AG09309 (cell line): Measurements from ENCODE around the gene STAMBP.
A peak's percentile ranks its signal among the peaks of the same experiment; 100 is the strongest.

Experiments
- DNase-seq: peaks from one replicate; pipeline ENCODE4 v3.0.0-alpha.2; 2010; ENCODE audit warnings: low read depth
- H3K4me3 ChIP-seq: 2 replicates; pipeline ENCODE4 v1.5.1; 2011; ENCODE audit warnings: mild to moderate bottlenecking, low read depth, low read length, moderate library complexity; ENCODE audit not compliant: control insufficient read depth
- TF ChIP-seq, protein P1 (sequence below): IDR thresholded peaks from 2 replicates; pipeline ENCODE4 v1.5.1; 2011; ENCODE audit warnings: mild to moderate bottlenecking, low read depth, low read length, inconsistent platforms; ENCODE audit not compliant: insufficient read depth, control insufficient read depth; ENCODE audit errors: missing control alignments

Gene STAMBP

DNA sequence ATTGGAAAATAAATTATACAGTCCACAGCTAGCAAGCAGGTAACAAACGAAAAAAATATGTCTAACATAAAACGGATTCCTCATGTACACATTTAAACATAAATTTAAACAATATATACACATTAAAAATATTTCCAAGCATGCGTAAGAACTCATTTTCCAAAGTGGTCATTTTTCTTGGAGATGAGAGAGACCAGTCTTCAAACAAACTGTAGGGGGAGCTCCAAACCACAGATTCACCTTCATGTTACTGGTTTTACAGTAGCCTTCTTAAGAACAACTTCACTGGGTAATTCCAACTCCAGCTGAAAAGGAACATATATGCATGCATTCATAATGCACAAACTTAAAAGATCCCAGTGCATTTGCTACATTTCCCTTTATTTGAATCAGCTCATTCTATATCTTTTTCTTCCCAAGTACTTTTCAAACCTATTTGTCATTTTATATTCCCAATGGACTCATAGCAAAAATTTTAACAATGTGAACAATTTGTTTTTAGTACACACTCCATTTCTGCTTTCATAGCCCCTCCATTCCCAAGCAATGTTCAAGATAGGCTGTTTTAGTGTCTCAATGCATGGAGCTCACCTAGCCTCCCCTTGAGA, 4.7 kb upstream of the STAMBP start:
- H3K4me3 ChIP-seq = no peak overlapping the region
- DNase-seq = peak; percentile 74
- TF ChIP-seq, protein P1, sequence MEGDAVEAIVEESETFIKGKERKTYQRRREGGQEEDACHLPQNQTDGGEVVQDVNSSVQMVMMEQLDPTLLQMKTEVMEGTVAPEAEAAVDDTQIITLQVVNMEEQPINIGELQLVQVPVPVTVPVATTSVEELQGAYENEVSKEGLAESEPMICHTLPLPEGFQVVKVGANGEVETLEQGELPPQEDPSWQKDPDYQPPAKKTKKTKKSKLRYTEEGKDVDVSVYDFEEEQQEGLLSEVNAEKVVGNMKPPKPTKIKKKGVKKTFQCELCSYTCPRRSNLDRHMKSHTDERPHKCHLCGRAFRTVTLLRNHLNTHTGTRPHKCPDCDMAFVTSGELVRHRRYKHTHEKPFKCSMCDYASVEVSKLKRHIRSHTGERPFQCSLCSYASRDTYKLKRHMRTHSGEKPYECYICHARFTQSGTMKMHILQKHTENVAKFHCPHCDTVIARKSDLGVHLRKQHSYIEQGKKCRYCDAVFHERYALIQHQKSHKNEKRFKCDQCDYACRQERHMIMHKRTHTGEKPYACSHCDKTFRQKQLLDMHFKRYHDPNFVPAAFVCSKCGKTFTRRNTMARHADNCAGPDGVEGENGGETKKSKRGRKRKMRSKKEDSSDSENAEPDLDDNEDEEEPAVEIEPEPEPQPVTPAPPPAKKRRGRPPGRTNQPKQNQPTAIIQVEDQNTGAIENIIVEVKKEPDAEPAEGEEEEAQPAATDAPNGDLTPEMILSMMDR = peak; percentile 78

DNA sequence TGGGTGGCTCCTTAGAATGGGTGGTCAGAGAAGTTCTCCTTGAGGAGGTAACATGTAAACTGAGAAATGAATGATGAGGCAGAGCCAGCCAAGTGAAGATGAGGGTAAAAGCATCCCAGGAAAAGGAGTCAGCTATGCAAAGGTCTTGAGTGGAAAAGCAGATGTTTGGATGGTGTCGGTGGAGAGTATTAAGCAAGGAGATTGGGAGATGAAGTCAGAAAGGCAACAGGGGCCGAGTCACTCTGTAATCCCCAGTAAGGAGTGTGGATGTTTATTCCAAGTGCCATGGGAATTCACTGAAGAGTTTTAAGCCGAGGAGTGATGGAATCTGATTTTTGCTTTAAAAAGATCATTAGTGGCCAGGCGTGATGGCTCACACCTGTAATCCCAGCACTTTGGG, 3.4 kb upstream of the STAMBP start:
- no peak overlapping the region for H3K4me3 ChIP-seq
- DNase-seq = no peak
- TF ChIP-seq, protein P1 = no peak

GRCh38 chr2:73827018-73827417, 1.7 kb upstream of the STAMBP start:
- H3K4me3 ChIP-seq = no peak overlapping the region
- TF ChIP-seq, protein P1 = peak; percentile 45
- no peak for DNase-seq

DNA sequence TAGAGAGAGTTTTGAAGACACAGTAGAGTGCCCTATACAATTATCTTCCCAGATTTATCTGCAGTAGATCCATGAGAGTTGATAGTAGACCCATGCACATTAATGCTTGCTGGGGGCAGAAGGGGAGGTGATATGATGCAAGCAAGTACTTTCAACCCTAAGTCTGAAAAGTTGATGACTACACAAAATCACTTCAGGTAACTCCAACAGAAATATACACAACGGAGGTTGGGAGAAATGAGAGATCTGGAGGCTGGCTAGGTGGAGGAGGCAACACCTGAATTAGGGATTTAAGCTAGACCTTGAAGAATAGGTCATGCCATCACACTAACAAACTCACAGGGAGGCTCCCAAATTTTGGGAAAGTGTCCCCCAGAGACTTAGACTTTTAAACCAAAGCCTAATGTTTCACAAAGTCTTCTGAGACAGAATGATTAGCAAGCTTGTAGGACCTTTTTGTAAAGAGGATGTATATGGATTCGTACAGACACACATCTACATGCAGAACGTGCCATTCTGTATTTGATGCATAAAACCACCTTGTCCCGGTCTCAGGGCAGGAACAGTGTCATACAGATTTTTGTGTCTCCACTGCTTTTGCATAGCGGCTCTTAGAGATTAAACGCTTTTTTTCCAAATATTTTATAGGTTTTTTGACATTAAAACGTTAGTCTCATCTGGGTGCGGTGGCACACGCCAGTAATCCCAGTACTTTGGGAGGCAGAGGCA, 937 bp upstream of the STAMBP start:
- no peak for DNase-seq
- TF ChIP-seq, protein P1 = no peak
- H3K4me3 ChIP-seq = peak overlapping the region; percentile 66

DNA sequence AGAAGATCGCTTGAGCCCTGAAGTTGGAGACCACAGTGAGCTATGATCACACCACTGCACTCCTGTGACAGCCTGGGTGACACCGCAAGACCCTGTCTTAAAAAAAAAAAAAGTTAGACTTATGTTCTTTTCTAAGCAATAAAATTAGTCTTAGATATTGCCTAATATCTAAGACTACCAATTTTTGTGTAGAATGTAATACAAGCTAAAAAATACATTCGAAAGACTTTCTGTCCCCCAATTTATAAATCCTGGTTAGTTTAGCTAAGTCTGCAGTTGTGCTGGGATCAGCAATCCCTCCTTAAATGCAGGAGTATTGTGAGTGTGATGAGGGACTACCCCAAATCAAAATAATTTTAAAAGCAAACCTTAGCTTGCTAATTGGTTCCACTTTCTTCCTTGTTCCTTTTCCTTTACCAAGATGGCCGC, 358 bp upstream of the STAMBP start:
- TF ChIP-seq, protein P1 = no peak
- no peak for DNase-seq
- H3K4me3 ChIP-seq = peak overlapping the region; percentile 66

DNA sequence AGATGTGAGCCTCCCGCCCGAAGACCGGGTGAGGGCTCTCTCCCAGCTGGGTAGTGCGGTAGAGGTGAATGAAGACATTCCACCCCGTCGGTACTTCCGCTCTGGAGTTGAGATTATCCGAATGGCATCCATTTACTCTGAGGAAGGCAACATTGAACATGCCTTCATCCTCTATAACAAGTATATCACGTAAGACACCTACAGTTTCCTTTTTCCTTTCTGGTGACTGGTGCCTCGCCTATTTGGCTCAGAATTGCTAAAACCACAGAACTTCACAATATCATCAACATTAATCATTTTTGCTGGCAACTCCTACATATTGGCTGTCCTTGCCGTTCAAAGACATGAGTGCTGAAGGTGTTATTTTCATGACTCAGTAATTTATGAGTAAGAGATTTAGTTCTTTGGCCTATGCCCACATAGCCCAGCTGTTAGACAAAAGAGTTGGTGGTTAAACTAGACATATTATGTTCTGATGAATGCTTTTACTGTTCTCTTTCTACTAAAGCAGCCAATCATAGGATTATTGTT, 2.2 kb downstream of the STAMBP start:
- no peak overlapping the region for H3K4me3 ChIP-seq
- peak; percentile 73 for DNase-seq
- TF ChIP-seq, protein P1 = no peak
